GM12865 (cell line): ENCODE measurements around the gene STIP1.
A peak's percentile ranks its signal among the peaks of the same experiment; 100 is the strongest.

Source experiments
- DNase-seq: peaks from one replicate; pipeline ENCODE4 v3.0.0; 2010; ENCODE audit warnings: low read depth
- H3K4me3 ChIP-seq: 2 replicates; pipeline ENCODE4 v1.5.1; 2011; ENCODE audit warnings: mild to moderate bottlenecking, low read depth, low read length, control low read depth
- CTCF ChIP-seq: IDR thresholded peaks from 2 replicates; pipeline ENCODE4 v1.5.1; 2011; ENCODE audit warnings: low read length, control low read depth, low read depth, inconsistent platforms; ENCODE audit not compliant: insufficient read depth; ENCODE audit errors: missing control alignments

STIP1 gene

GRCh38 chr11:64224151-64224890 is 38.4 kb downstream of the STIP1 start:
- TF ChIP-seq CTCF = no peak
- no peak for DNase-seq
- H3K4me3 ChIP-seq = peak overlapping the region; percentile 94

GRCh38 chr11:64224891-64225607 is 39.1 kb downstream of the STIP1 start:
- H3K4me3 ChIP-seq = peak overlapping the region; percentile 94
- no peak for TF ChIP-seq CTCF
- DNase-seq = peak; percentile 37

- peak; percentile 92 for DNase-seq
- peak; percentile 39 for TF ChIP-seq CTCF
- peak within 1 kb of the TSS; percentile 94 for H3K4me3 ChIP-seq
Observed at GRCh38 chr11:64225608-64226506, 39.9 kb downstream of the STIP1 start, which contains the start of the genes NUDT22 and TRPT1. NUDT22 (plus strand) TSS chr11:64226274; CDS start chr11:64226653, 379 bp downstream. TRPT1 (minus strand) TSS chr11:64226186; CDS start chr11:64225860, 326 bp downstream.

GRCh38 chr11:64226507-64227051 is 40.6 kb downstream of the STIP1 start:
- TF ChIP-seq CTCF = no peak
- H3K4me3 ChIP-seq = peak overlapping the region; percentile 94
- DNase-seq = peak; percentile 85

GRCh38 chr11:64227405-64227956 is 41.5 kb downstream of the STIP1 start:
- no peak for DNase-seq
- TF ChIP-seq CTCF = no peak
- peak overlapping the region; percentile 94 for H3K4me3 ChIP-seq
